CD14-positive monocyte (primary cell): ENCODE data around the gene LEKR1. TPM values are rescaled to one million over a fixed set of nuclear protein-coding genes. Genes with fewer than 3 reads are reported as not detected.

ENCODE experiments used
- DNase-seq, 3 donors: peaks; one replicate each; pipeline ENCODE4 v3.0.0-alpha.2; 2011 to 2022
- H2AFZ ChIP-seq: 2 replicates; pipeline ENCODE4 v1.6.0; 2012; ENCODE audit warnings: mild to moderate bottlenecking, low read depth, low read length, inconsistent platforms; ENCODE audit not compliant: insufficient read depth, poor library complexity, severe bottlenecking
- H3K27ac ChIP-seq, 2 donors: 1 replicate in 1 of 2; 2 replicates in 1 of 2; pipeline ENCODE4 v1.5.1; 2012 to 2013; ENCODE audit warnings: low read length in 2 of 2, control low read depth in 1 of 2, inconsistent platforms in 1 of 2, low read depth in 1 of 2, mild to moderate bottlenecking in 1 of 2
- H3K27me3 ChIP-seq, 2 donors: one replicate each; pipeline versions ENCODE4 v1.6.0 to v1.6.1; 2011 to 2013; ENCODE audit warnings: low read length in 2 of 2; ENCODE audit not compliant: control insufficient read depth in 2 of 2, insufficient read depth in 2 of 2
- H3K36me3 ChIP-seq, 2 donors: replicated peaks in 1 of 2; 1 replicate in 1 of 2; 2 replicates in 1 of 2; pipeline versions ENCODE4 v1.5.1 to v1.6.1; 2012 to 2013; ENCODE audit warnings: low read length in 2 of 2, control low read depth in 1 of 2, inconsistent platforms in 1 of 2, mild to moderate bottlenecking in 1 of 2; ENCODE audit not compliant: insufficient read depth in 2 of 2, control insufficient read depth in 1 of 2
- H3K4me1 ChIP-seq, 2 donors: 1 replicate in 1 of 2; 2 replicates in 1 of 2; pipeline versions ENCODE4 v1.5.1 to v1.6.1; 2012 to 2013; ENCODE audit warnings: low read length in 2 of 2, control low read depth in 1 of 2, inconsistent platforms in 1 of 2, mild to moderate bottlenecking in 1 of 2, moderate library complexity in 1 of 2; ENCODE audit not compliant: insufficient read depth in 2 of 2, control insufficient read depth in 1 of 2
- H3K4me2 ChIP-seq: replicated peaks from 2 replicates; pipeline ENCODE3; 2012; ENCODE audit warnings: low read length, moderate library complexity, mild to moderate bottlenecking; ENCODE audit not compliant: poor library complexity, severe bottlenecking; ENCODE audit errors: extremely low read depth
- H3K4me3 ChIP-seq, 3 experiments: fragments of 200-600 bp in 1 of 3; sonication (generic) in 1 of 3; replicated peaks in 1 of 3; 1 replicate in 2 of 3; 2 replicates in 1 of 3; pipeline ENCODE4 v1.5.1; 2011 to 2013; ENCODE audit warnings: low read length in 3 of 3, mild to moderate bottlenecking in 3 of 3, control low read depth in 2 of 3, low read depth in 2 of 3, inconsistent platforms in 1 of 3, moderate library complexity in 1 of 3
- H3K79me2 ChIP-seq: 2 replicates; pipeline ENCODE4 v1.6.0; 2012; ENCODE audit warnings: mild to moderate bottlenecking, control low read depth, inconsistent platforms, low read length, moderate library complexity; ENCODE audit not compliant: insufficient read depth
- H3K9ac ChIP-seq: 2 replicates; pipeline ENCODE4 v1.6.0; 2017; ENCODE audit warnings: low read length, mild to moderate bottlenecking; ENCODE audit not compliant: insufficient read depth, poor library complexity, severe bottlenecking
- H3K9me3 ChIP-seq, 2 donors: replicated peaks in 1 of 2; 1 replicate in 1 of 2; 2 replicates in 1 of 2; pipeline versions ENCODE4 v1.5.1 to v1.6.1; 2012 to 2013; ENCODE audit warnings: low read length in 2 of 2, control low read depth in 1 of 2; ENCODE audit not compliant: control insufficient read depth in 1 of 2, insufficient read depth in 1 of 2
- H4K20me1 ChIP-seq: 2 replicates; pipeline ENCODE4 v1.6.0; 2012; ENCODE audit warnings: mild to moderate bottlenecking, low read length, control low read depth, moderate library complexity; ENCODE audit not compliant: insufficient read depth
- H3K27ac Mint-ChIP-seq, 7 donors: one replicate each; pipeline ENCODE4 v1.8.0; 2020; ENCODE audit warnings: mild to moderate bottlenecking in 7 of 7, mixed read lengths in 7 of 7, moderate library complexity in 6 of 7, inconsistent platforms in 2 of 7
- H3K27me3 Mint-ChIP-seq, 3 donors: one replicate each; pipeline ENCODE4 v1.8.0; 2021 to 2022; ENCODE audit warnings: low read depth in 3 of 3, mild to moderate bottlenecking in 3 of 3, mixed read lengths in 3 of 3, moderate library complexity in 3 of 3, inconsistent platforms in 1 of 3
- H3K36me3 Mint-ChIP-seq, 2 donors: one replicate each; pipeline ENCODE4 v1.8.0; 2020; ENCODE audit warnings: mixed read lengths in 2 of 2, inconsistent platforms in 1 of 2, mild to moderate bottlenecking in 1 of 2
- H3K4me1 Mint-ChIP-seq: one replicate; pipeline ENCODE4 v1.8.0; 2020; ENCODE audit warnings: mild to moderate bottlenecking, mixed read lengths
- H3K4me3 Mint-ChIP-seq, 2 donors: one replicate each; pipeline ENCODE4 v1.8.0; 2020; ENCODE audit warnings: mild to moderate bottlenecking in 2 of 2, mixed read lengths in 2 of 2, moderate library complexity in 1 of 2
- H3K9me3 Mint-ChIP-seq, 7 donors: one replicate each; pipeline ENCODE4 v1.8.0; 2020 to 2022; ENCODE audit warnings: mixed read lengths in 7 of 7, mild to moderate bottlenecking in 6 of 7, moderate library complexity in 6 of 7, inconsistent platforms in 2 of 7
- CTCF ChIP-seq: fragments of 200-600 bp; IDR thresholded peaks from one replicate; pipeline ENCODE4 v1.8.0; 2022; ENCODE audit warnings: antibody characterized with exemption, mild to moderate bottlenecking
- WGBS: methylation state at CpG from one replicate; pipeline ENCODE4 v1.1.5; 2013; ENCODE audit warnings: missing lambda C conversion rate; ENCODE audit not compliant: insufficient coverage; 5-methylcytosine and 5-hydroxymethylcytosine counted together
- intact Hi-C, 2 donors: fragments of 100-400 bp; cut with micrococcal nuclease; formaldehyde crosslinking; loops; one replicate each; pipeline versions ENCODE4 v1.15.0 to v1.15.1; 2023
- polyA plus RNA-seq, 3 donors: library from polyadenylated mRNA; depleted of rRNA in 1 of 3; unstranded in 2 of 3; stranded (reverse) in 1 of 3; fragments of 300-500 nt in 2 of 3; fragments of >200 nt in 1 of 3; fragmentation: Illumina TruSeq in 2 of 3; gene quantifications; 1 replicate in 2 of 3; 2 replicates in 1 of 3; pipeline ENCODE4 v1.2.3, GENCODE V29; 2012 to 2021

The LEKR1 gene
- polyA plus RNA-seq, 3 donors: 0.51 to 0.80 TPM; not detected in 1

- H3K9ac ChIP-seq: no peak overlapping the region
- no peak overlapping the region for H3K27ac Mint-ChIP-seq
- DNase-seq: no peak
- intact Hi-C loops: no loop called here
- no peak overlapping the region for H3K27ac ChIP-seq
- no peak overlapping the region for H3K4me3 ChIP-seq
- H3K9me3 ChIP-seq: no peaks in the 10 kb centered on the region
- peaks cover 3% of the 10 kb centered on the region in 2 donors for H3K4me1 ChIP-seq
- H3K79me2 ChIP-seq: no peaks in the 10 kb centered on the region
- no peak overlapping the region for H2AFZ ChIP-seq
- H3K9me3 Mint-ChIP-seq: peaks cover 0 to 2% (median 0%) of the 10 kb centered on the region in 7 donors
- no peaks in the 10 kb centered on the region for H3K27me3 ChIP-seq
- no peak overlapping the region for H3K4me2 ChIP-seq
- peaks cover 3% of the 10 kb centered on the region for H3K4me1 Mint-ChIP-seq
- 100% methylated on average over 1 of the region's 4 CpGs for WGBS
- H3K4me3 Mint-ChIP-seq: no peak overlapping the region
- H4K20me1 ChIP-seq: no peaks in the 10 kb centered on the region
- no peak for TF ChIP-seq CTCF
- H3K27me3 Mint-ChIP-seq: peaks cover 0 to 3% (median 2%) of the 10 kb centered on the region in 3 donors
- no peaks in the 10 kb centered on the region for H3K36me3 ChIP-seq
- no peaks in the 10 kb centered on the region for H3K36me3 Mint-ChIP-seq
Measured at GRCh38 chr3:157069406-157069805, 243.3 kb downstream of the LEKR1 start.

DNA sequence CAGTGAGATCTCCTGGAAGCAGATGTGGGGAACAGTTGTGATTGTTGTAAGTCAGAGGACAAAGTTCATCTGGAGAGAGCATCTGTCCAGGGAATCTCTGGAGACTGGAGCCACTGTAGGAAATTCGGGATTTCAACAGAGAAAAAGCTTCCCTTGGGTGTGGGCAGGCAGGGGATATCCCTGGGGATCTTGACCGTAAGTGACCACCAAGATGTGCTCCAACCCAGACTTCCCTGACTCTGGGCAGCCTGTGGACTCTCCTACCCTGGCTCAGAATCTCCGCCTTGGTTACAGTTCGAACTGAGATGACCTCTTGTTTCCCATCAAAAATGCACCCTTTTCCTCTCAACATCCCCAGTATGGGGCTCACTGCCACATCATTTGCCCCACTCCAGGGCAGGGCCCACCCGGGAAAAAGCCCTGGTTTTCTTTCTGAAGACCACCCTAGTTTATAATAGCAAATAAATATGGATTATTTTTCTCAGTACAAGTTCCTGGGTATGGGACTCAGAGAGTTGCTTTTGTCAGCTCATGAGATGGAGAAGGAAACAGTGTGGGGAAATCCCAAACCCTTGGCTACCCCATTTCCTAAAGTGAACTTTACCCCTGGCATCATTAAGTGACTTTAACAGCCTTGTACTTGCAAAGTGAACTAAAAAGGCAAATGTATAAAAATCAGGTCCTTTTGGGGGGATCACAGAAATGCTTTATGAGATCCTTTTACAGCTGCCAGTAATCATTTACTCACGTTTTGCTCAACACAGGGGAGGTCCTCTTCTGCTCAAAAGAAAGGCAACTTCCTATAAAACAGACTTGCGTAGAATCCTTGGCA is 243.9 kb downstream of the LEKR1 start:
- no peaks in the 10 kb centered on the region for H3K9me3 ChIP-seq
- Mint-ChIP-seq H3K27ac (no peak overlapping the region), H3K9me3 (peaks cover 0 to 2% (median 0%) of the 10 kb centered on the region in 7 donors), H3K4me3 (no peak overlapping the region), H3K27me3 (peaks cover 0 to 3% (median 3%) of the 10 kb centered on the region in 3 donors), H3K4me1 (no peaks in the 10 kb centered on the region), H3K36me3 (no peaks in the 10 kb centered on the region)
- H3K27me3 ChIP-seq: no peaks in the 10 kb centered on the region
- no peaks in the 10 kb centered on the region for H4K20me1 ChIP-seq
- WGBS: 75% methylated on average over 4 of the region's 7 CpGs
- H3K4me2 ChIP-seq: no peak overlapping the region
- H3K4me3 ChIP-seq: no peak overlapping the region
- no peak overlapping the region for H3K27ac ChIP-seq
- H3K9ac ChIP-seq: no peak overlapping the region
- no peaks in the 10 kb centered on the region for H3K4me1 ChIP-seq
- H3K79me2 ChIP-seq: no peaks in the 10 kb centered on the region
- intact Hi-C loops: no loop called here
- no peak for TF ChIP-seq CTCF
- no peak for DNase-seq
- H3K36me3 ChIP-seq: no peaks in the 10 kb centered on the region
- H2AFZ ChIP-seq: no peak overlapping the region
